Measurements from ENCODE around the gene IL37.

DNA sequence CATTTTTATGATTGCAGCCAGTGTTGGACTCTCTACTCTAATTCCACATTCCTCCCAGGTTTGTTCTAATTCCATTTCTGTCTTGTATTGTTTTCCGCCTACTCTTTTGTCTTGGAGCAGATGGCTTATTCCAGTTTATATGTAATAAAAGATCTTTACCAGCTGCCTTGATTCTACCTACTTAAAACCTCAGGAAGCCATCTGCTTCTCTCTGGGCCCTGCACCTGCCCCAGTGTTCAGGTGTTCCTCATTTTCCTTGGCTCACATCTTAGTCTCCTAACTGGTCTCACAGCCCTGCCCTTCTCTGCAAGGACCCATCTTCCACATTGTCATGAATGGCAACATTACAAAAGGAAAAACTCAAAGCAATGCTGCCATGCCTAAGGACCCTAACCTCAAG, 21.0 kb upstream of the IL37 start:
- TF ChIP-seq, protein P1, sequence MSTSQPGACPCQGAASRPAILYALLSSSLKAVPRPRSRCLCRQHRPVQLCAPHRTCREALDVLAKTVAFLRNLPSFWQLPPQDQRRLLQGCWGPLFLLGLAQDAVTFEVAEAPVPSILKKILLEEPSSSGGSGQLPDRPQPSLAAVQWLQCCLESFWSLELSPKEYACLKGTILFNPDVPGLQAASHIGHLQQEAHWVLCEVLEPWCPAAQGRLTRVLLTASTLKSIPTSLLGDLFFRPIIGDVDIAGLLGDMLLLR (CRISPR knock-in tag; IDR thresholded peaks at IDR 0.05): no peak
- TF ChIP-seq, protein P2, sequence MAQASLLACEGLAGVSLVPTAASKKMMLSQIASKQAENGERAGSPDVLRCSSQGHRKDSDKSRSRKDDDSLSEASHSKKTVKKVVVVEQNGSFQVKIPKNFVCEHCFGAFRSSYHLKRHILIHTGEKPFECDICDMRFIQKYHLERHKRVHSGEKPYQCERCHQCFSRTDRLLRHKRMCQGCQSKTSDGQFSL (CRISPR knock-in tag; IDR thresholded peaks at IDR 0.05): no peak
- no peak for TF ChIP-seq ETV5 (CRISPR knock-in tag; IDR thresholded peaks at IDR 0.05; ENCODE audit: borderline replicate concordance)
- TF ChIP-seq ZNF75D (CRISPR knock-in tag; IDR thresholded peaks at IDR 0.05; ENCODE audit: borderline replicate concordance): no peak
- TF ChIP-seq, protein P3, sequence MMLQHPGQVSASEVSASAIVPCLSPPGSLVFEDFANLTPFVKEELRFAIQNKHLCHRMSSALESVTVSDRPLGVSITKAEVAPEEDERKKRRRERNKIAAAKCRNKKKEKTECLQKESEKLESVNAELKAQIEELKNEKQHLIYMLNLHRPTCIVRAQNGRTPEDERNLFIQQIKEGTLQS (CRISPR knock-in tag; IDR thresholded peaks at IDR 0.05): no peak
- no peak for TF ChIP-seq EHMT2 (IDR thresholded peaks at IDR 0.05; ENCODE audit: borderline replicate concordance, low read depth, low read length)
- no peak for TF ChIP-seq ZNF143 (CRISPR knock-in tag; IDR thresholded peaks at IDR 0.05)
- no peak for TF ChIP-seq FOXA1 (IDR thresholded peaks at IDR 0.05)
- TF ChIP-seq FOXA1 (CRISPR knock-in tag; IDR thresholded peaks at IDR 0.05): no peak
- TF ChIP-seq ZNF354B (CRISPR knock-in tag; IDR thresholded peaks at IDR 0.05): no peak
- TF ChIP-seq, protein P4, sequence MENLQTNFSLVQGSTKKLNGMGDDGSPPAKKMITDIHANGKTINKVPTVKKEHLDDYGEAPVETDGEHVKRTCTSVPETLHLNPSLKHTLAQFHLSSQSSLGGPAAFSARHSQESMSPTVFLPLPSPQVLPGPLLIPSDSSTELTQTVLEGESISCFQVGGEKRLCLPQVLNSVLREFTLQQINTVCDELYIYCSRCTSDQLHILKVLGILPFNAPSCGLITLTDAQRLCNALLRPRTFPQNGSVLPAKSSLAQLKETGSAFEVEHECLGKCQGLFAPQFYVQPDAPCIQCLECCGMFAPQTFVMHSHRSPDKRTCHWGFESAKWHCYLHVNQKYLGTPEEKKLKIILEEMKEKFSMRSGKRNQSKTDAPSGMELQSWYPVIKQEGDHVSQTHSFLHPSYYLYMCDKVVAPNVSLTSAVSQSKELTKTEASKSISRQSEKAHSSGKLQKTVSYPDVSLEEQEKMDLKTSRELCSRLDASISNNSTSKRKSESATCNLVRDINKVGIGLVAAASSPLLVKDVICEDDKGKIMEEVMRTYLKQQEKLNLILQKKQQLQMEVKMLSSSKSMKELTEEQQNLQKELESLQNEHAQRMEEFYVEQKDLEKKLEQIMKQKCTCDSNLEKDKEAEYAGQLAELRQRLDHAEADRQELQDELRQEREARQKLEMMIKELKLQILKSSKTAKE (CRISPR knock-in tag; IDR thresholded peaks at IDR 0.05; ENCODE audit: borderline replicate concordance): no peak
- TF ChIP-seq, protein P5, sequence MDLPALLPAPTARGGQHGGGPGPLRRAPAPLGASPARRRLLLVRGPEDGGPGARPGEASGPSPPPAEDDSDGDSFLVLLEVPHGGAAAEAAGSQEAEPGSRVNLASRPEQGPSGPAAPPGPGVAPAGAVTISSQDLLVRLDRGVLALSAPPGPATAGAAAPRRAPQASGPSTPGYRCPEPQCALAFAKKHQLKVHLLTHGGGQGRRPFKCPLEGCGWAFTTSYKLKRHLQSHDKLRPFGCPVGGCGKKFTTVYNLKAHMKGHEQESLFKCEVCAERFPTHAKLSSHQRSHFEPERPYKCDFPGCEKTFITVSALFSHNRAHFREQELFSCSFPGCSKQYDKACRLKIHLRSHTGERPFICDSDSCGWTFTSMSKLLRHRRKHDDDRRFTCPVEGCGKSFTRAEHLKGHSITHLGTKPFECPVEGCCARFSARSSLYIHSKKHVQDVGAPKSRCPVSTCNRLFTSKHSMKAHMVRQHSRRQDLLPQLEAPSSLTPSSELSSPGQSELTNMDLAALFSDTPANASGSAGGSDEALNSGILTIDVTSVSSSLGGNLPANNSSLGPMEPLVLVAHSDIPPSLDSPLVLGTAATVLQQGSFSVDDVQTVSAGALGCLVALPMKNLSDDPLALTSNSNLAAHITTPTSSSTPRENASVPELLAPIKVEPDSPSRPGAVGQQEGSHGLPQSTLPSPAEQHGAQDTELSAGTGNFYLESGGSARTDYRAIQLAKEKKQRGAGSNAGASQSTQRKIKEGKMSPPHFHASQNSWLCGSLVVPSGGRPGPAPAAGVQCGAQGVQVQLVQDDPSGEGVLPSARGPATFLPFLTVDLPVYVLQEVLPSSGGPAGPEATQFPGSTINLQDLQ (CRISPR knock-in tag; IDR thresholded peaks at IDR 0.05): no peak

All from HepG2 (cell line).